ENCODE measurements around the gene ADGRL1. TPM values are rescaled to one million over a fixed set of nuclear protein-coding genes. Genes with fewer than 3 reads are reported as not detected.
A peak's percentile ranks its signal among the peaks of the same experiment; 100 is the strongest.

Gene ADGRL1
- total and polyA plus RNA-seq, 7 donors = 3.0 to 37.5 (median 12.5) TPM

DNA sequence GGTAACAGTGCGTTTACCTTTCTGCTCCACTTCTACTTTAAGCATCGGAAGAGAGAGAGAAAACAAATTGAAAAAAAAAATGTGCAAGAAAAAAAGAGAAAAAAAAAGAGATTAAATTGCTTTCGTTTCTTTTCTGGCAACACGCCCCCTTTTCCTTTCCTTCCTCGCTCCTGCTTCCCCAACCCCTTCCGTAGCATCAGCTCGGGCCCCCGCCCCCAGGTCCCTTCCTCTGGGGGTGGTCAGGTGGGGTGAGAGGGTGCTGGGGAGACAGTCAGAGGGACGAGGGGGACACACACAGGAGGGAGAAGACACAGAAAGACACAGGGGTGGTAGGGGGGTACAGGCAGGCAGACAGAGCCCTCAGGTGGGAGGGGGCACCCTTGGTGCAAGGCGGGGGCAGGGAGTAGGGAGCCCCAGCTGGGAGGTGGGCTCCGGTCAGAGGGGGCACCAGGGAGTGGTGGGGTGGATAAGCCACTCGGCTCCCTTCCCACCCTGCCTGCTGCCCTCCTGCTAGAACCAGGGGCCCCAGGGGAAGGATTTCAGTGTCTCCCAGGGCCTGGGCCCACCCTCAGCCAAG, 38.9 kb downstream of the ADGRL1 start:
- WGBS, 2 donors = 41 to 78% methylated on average over 12 of the region's 12 CpGs
- Histone ChIP-seq H3K9me3 (no peaks in the 10 kb centered on the region), H3K4me1 (peaks cover 0 to 6% (median 0%) of the 10 kb centered on the region in 4 donors), H3K27ac (peak overlapping the region in 2 of 4 donors; percentile 2 to 14), H3K27me3 (no peaks in the 10 kb centered on the region), H3K36me3 (peaks cover 14 to 48% (median 24%) of the 10 kb centered on the region in 4 donors), H3K4me3 (no peak overlapping the region)
- intact Hi-C loops (cut with DNase I) = no loop called here
- TF ChIP-seq POLR2A (IDR thresholded peaks at IDR 0.05) (no peak), EP300 (IDR thresholded peaks at IDR 0.05) (no peak), POLR2AphosphoS5 (IDR thresholded peaks at IDR 0.05) (no peak)
- TF ChIP-seq, protein P1, sequence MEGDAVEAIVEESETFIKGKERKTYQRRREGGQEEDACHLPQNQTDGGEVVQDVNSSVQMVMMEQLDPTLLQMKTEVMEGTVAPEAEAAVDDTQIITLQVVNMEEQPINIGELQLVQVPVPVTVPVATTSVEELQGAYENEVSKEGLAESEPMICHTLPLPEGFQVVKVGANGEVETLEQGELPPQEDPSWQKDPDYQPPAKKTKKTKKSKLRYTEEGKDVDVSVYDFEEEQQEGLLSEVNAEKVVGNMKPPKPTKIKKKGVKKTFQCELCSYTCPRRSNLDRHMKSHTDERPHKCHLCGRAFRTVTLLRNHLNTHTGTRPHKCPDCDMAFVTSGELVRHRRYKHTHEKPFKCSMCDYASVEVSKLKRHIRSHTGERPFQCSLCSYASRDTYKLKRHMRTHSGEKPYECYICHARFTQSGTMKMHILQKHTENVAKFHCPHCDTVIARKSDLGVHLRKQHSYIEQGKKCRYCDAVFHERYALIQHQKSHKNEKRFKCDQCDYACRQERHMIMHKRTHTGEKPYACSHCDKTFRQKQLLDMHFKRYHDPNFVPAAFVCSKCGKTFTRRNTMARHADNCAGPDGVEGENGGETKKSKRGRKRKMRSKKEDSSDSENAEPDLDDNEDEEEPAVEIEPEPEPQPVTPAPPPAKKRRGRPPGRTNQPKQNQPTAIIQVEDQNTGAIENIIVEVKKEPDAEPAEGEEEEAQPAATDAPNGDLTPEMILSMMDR (IDR thresholded peaks at IDR 0.05) = no peak
- DNase-seq = no peak

DNA sequence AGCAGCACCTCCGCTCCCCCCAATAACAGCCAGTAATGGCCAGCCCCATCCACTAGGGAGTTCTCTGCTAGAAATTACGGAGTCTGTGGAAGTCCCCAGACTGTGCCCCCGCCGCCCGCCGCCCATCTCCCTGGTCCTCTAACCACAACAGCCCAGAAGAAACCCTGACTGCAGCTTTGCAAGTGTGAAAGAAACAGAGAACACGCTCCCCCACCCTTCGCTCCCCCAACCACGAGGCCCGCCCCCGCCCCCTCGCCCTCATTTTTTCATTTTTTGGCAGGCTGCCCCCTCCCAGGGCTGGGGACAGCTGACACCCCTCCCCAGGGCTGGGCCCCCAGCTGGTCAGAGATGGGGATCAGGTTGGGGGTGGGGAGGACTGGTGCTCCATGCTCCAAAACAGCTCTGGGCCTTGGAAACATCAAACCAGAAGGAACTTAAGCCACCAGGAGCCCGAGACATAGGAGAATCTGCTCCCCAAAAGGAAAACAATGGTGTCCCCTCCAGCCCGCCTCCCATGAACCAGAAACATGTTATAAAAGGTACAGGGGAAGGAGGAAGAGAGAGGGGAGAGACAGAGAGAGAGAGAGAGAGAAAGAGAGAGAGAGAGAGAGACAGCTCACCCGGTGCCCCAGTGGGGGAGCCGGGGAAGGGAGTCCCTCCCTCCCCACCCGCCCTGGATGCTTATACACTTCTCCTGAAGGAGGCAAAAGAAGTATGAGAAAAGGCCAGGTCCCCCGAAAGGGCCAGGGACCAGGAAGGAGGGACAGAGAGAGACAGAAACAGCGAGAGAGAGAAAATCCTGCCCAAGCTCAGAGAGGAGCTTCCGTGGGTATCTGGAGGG, 39.8 kb downstream of the ADGRL1 start:
- no peaks in the 10 kb centered on the region for H3K27me3 ChIP-seq
- H3K36me3 ChIP-seq = peaks cover 9 to 46% (median 22%) of the 10 kb centered on the region in 4 donors
- intact Hi-C loops (cut with DNase I) = no loop called here
- H3K9me3 ChIP-seq = no peaks in the 10 kb centered on the region
- no peak overlapping the region for H3K4me3 ChIP-seq
- no peak for DNase-seq
- peaks cover 0 to 6% (median 0%) of the 10 kb centered on the region in 4 donors for H3K4me1 ChIP-seq
- TF ChIP-seq EP300 (IDR thresholded peaks at IDR 0.05) (no peak), POLR2A (IDR thresholded peaks at IDR 0.05) (no peak), POLR2AphosphoS5 (IDR thresholded peaks at IDR 0.05) (no peak)
- TF ChIP-seq, protein P1 (IDR thresholded peaks at IDR 0.05) = no peak
- peak overlapping the region in 1 of 4 donors; percentile 14 for H3K27ac ChIP-seq
- 50 to 82% methylated on average over 20 of the region's 20 CpGs for WGBS, 2 donors

DNA sequence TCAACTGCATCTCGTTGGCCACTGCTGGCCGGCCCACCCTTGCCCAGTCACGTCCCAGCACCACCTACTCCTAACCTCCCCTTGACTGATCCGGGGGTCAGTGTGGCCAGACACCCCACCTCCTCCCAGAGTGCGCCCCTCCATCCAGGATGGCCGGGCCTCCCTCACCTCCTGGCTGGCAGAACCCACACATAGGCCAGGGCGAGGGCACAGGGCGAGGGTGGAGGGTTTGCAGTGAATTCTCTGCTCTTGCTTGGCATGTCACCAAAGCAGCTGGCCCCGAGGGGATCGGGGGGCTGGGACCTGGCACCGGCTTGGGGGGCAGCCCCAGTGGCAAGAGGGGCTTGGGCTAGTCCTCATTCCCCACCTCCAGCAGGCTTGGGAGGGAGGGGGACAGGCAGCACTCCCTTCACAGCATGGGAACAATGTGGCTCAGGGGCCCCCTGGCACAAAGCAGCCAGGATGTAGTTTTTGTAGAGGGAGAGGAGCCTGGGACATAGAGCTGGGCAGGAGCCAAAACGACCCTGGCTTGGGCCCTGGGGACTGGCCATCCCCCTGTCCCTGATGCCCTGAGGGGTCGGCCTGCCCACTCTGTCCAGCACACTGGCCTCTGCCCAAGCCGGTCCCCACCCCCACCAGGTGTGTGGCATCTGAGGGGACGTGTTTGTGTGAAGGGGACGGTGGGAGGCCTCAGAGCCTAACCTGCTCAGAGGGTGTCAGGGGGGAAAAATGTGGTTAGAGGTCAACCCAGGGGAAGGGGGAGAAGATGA, 41.1 kb downstream of the ADGRL1 start:
- TF ChIP-seq POLR2A (IDR thresholded peaks at IDR 0.05) = no peak
- TF ChIP-seq EP300 (IDR thresholded peaks at IDR 0.05) = no peak
- no peak for TF ChIP-seq POLR2AphosphoS5 (IDR thresholded peaks at IDR 0.05)
- TF ChIP-seq, protein P1 (IDR thresholded peaks at IDR 0.05) = no peak
- no peaks in the 10 kb centered on the region for H3K9me3 ChIP-seq
- peaks cover 0 to 6% (median 0%) of the 10 kb centered on the region in 4 donors for H3K4me1 ChIP-seq
- H3K27ac ChIP-seq = no peak overlapping the region
- DNase-seq = no peak
- WGBS, 2 donors = 84 to 86% methylated on average over 16 of the region's 16 CpGs
- no peak overlapping the region for H3K4me3 ChIP-seq
- H3K27me3 ChIP-seq = no peaks in the 10 kb centered on the region
- peaks cover under 1 to 35% (median 15%) of the 10 kb centered on the region in 4 donors for H3K36me3 ChIP-seq
- intact Hi-C loops (cut with DNase I) = no loop called here

DNA sequence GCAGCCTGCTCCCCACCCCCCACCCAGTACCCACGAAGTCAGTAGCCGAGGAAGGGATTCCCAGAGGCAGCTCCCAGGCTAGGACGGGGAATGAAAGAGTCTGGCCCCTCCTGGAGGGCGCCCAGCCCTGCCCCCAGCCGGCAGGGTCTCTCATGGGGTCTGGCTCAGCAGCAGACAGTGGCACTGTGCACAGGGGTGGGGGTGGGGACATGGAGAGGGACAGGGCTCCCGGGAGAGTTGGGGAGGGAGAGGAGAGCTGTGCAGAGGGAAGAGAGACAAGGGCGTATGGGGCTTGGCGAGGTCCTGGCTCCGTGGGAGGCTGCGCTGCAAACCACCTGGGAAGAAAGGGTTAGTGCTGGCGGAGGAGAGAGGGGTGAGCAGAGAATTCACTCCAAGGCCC, 41.9 kb downstream of the ADGRL1 start:
- no peak for DNase-seq
- intact Hi-C loops (cut with DNase I) = no loop called here
- Histone ChIP-seq H3K4me3 (no peak overlapping the region), H3K27ac (no peak overlapping the region), H3K36me3 (peaks cover 0 to 35% (median 10%) of the 10 kb centered on the region in 4 donors), H3K4me1 (peaks cover 0 to 6% (median 0%) of the 10 kb centered on the region in 4 donors), H3K27me3 (no peaks in the 10 kb centered on the region), H3K9me3 (no peaks in the 10 kb centered on the region)
- TF ChIP-seq POLR2A (IDR thresholded peaks at IDR 0.05) = no peak
- no peak for TF ChIP-seq POLR2AphosphoS5 (IDR thresholded peaks at IDR 0.05)
- TF ChIP-seq, protein P1 (IDR thresholded peaks at IDR 0.05) = no peak
- TF ChIP-seq EP300 (IDR thresholded peaks at IDR 0.05) = no peak
- WGBS, 2 donors = 82 to 84% methylated on average over 11 of the region's 11 CpGs
